Left ventricle myocardium inferior (tissue), 1 donor: ENCODE results near the gene NOL6. TPM values are rescaled to one million over a fixed set of nuclear protein-coding genes. Genes with fewer than 3 reads are reported as not detected.

Experiments used
- DNase-seq: peaks from one replicate; pipeline ENCODE4 v3.0.0-alpha.2; 2020
- H3K27ac ChIP-seq: fragments of 200-600 bp; replicated peaks from 2 replicates; pipeline ENCODE4 v1.8.0; 2021
- H3K27me3 ChIP-seq: fragments of 200-600 bp; 2 replicates; pipeline ENCODE4 v1.8.0; 2021; ENCODE audit warnings: low read depth
- H3K36me3 ChIP-seq: fragments of 200-600 bp; 2 replicates; pipeline ENCODE4 v1.8.0; 2021
- H3K4me1 ChIP-seq: fragments of 200-600 bp; 2 replicates; pipeline ENCODE4 v1.8.0; 2021
- H3K4me3 ChIP-seq: fragments of 200-600 bp; 2 replicates; pipeline ENCODE4 v1.8.0; 2021; ENCODE audit warnings: mild to moderate bottlenecking, moderate library complexity
- H3K9me3 ChIP-seq: fragments of 200-600 bp; replicated peaks from 2 replicates; pipeline ENCODE4 v1.8.0; 2021
- intact Hi-C: fragments of 100-400 bp; cut with micrococcal nuclease; formaldehyde crosslinking; loops from one replicate; pipeline ENCODE4 v1.11.0; 2022
- total RNA-seq: library from RNA; stranded (reverse); fragmentation: NEBNext Ultra II Directional; extraction: Animal tissue kit (Norgen Biotek cat#: 25700); gene quantifications from one replicate; pipeline ENCODE4 v1.2.1, GENCODE V29; 2021
- TF ChIP-seq, protein P1 (sequence below): fragments of 200-600 bp; IDR thresholded peaks from 2 replicates; pipeline ENCODE4 v1.8.0; 2021; ENCODE audit warnings: antibody characterized with exemption, mild to moderate bottlenecking, borderline replicate concordance
- donor health status: DM: no; HTN: yes; CAD: no; lungs with severe emphysema.

The NOL6 gene
- total RNA-seq, 1 donor from 2014 or later = 13.4 TPM

DNA sequence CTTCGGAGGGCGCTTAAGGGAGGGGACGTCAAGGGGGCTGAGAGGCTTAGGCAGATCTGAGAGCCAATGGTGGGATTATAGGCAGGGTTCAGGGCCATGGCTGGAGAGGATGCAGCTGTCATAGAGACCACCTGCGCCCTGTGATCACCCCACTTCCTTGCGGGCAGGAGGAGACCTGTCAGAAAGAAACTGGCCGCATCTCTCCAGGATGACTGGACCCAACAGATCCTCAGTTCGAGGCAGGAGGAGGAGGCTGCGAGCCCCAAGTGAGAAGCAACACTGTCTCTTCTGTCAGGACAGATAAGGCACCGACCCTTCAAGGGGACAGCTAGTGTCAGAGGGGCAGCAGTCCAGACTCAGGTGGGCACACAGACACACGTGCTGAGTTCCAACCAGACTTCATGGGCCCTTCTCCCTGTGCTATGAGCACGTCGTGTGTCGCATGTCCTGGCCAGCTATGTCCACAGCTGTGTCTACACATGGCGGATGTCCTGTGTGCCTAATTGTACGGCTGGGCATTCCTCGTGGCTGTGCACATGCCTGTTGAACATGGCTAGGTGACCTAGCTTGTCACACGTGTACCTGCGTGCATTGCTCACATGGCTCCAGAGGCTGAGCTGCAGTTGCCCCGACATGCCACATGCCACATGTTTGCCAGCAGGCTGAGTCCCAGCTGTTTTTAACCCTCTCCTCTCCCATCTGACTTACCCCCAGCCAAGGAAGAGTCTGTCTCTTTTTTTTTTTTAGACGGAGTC is 25.7 kb downstream of the NOL6 start:
- intact Hi-C loops = no loop called here
- Histone ChIP-seq H3K4me1 (peaks cover 34% of the 10 kb centered on the region), H3K4me3 (peak overlapping the region; percentile 72), H3K9me3 (no peaks in the 10 kb centered on the region), H3K36me3 (no peaks in the 10 kb centered on the region), H3K27me3 (no peaks in the 10 kb centered on the region), H3K27ac (peak overlapping the region; percentile 83)
- no peak for DNase-seq
- TF ChIP-seq, protein P1, sequence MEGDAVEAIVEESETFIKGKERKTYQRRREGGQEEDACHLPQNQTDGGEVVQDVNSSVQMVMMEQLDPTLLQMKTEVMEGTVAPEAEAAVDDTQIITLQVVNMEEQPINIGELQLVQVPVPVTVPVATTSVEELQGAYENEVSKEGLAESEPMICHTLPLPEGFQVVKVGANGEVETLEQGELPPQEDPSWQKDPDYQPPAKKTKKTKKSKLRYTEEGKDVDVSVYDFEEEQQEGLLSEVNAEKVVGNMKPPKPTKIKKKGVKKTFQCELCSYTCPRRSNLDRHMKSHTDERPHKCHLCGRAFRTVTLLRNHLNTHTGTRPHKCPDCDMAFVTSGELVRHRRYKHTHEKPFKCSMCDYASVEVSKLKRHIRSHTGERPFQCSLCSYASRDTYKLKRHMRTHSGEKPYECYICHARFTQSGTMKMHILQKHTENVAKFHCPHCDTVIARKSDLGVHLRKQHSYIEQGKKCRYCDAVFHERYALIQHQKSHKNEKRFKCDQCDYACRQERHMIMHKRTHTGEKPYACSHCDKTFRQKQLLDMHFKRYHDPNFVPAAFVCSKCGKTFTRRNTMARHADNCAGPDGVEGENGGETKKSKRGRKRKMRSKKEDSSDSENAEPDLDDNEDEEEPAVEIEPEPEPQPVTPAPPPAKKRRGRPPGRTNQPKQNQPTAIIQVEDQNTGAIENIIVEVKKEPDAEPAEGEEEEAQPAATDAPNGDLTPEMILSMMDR = no peak

DNA sequence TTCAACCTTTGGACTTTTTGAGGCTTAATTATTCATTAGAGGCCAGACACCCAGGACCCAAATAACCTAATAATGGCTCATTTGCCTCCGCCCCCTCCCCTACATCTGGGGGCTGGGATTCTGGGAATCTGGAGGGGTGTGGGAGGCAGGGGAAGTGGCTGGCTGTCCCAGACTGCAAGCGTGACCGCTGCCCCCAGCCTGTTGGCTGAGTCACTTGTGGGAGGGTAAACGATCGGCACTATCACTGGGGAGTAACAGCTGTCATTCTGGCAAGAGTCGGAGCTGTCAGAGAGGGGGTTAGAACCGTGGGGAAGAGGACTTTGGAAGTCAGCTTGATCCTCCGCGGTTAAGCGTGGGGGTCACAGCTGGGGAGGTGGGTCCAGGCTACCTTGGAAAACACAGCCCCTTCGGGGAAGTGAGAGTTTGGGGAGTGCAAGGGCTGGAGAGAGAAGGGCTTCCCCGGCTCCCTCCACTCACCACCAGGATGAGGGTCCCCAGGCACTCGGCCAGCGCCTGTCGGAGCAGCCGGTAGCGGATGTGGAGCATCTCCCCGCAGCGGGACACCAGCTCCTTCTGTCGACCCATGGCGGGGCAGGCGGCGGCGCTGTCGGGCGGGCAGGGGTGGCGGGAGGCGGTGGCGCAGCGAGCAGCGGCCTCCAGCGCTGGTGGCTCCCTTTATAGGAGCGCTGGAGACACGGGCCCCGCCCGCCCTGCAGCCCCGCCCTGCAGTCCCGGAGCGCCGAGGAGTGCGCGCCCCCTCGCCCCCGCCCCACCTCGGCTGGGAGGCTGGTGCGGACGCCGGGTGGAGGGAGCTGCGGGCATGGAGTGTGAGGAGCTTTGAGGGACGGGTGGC is 26.6 kb downstream of the NOL6 start, which contains the start of gene AQP3:
Gene AQP3, minus strand, starts transcription at position 648 of the 853 bp plus-strand sequence. Its CDS starts 63 bp downstream, at position 585.
- Histone ChIP-seq H3K27me3 (no peaks in the 10 kb centered on the region), H3K27ac (peak within 1 kb of the TSS; percentile 83), H3K4me3 (peak within 1 kb of the TSS; percentile 72), H3K36me3 (no peaks in the 10 kb centered on the region), H3K9me3 (no peaks in the 10 kb centered on the region), H3K4me1 (peaks cover 28% of the 10 kb centered on the region)
- TF ChIP-seq, protein P1 = peak; percentile 56
- intact Hi-C loops = no loop called here
- DNase-seq = peak; percentile 66

DNA sequence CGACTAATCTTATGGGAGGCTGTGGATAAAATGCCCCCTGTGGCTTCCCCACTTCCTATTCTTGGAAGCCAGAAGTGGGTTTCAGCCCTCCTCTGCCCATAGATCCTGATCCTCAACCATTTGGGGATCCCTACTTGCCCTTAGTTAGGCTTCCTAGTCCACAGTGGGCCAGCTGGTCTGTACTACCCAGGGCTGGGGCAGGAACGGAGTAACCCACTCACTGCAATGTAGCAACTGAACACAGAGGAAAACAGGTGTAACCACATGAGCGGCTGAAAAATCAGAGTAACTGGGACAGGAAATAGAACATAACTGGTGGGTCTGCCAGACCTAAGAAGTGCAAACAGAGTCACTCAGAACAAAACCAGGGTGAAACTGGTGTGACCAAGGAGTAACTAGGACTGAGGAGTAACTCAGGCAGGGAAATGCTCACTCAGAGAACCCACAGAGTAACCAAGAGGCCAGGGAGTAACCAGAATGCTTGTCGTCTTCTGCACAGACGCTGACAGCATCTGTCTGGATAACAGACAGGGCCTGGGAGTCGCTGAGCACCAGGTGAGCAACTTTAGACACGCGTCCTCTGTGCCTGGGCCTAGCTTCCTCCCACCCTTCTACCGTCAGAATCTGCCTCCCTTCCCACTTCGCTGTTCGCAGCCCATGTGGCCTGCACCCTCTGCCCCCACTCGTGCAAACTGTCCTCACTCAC is 27.3 kb downstream of the NOL6 start:
- H3K27ac ChIP-seq = peak overlapping the region; percentile 83

DNA sequence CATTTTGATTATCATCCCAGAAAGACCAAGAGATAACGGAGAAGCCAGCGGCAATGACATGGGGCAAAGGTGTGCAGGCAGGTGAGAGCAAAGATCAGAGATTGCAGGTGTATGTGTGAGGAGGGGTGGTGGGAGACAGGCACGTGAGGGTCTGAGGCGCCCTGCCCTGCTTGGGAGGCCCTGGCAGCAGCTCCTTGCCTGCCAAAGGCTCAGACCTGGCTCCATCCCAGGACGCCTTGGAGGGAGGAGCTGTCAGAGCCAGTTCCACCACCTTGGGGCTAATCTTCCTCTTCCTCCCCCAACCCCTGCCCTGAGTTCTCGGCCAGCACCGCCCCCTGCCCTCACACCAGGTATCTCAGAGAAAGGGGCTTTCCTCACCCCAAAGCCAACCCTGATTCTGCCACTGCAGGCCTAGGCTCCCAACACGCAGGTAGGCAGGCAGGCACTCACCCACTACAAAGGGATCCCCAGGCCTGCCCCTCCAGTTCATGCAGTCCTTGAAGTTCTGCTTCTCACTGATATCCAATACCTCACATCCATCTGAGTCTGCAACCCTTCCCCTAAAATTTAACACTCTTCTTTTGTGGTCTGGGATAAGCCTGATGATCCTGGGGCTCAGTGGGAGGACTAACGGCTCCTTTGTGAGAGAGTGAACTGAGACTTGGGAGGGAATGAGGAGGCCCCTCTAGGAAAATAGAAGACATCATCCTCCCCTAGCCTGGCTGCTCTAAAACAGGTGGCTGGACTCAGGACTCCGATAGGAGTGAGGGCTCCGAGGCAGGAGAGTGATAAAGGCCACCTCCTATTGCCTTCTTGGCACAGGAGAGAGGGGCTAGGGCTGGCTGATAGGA is 28.1 kb downstream of the NOL6 start:
- TF ChIP-seq, protein P1 = no peak
- Histone ChIP-seq H3K9me3 (no peaks in the 10 kb centered on the region), H3K27ac (peak overlapping the region; percentile 83), H3K4me3 (peak overlapping the region; percentile 72), H3K27me3 (no peaks in the 10 kb centered on the region), H3K4me1 (peaks cover 28% of the 10 kb centered on the region), H3K36me3 (no peaks in the 10 kb centered on the region)
- intact Hi-C loops = no loop called here
- DNase-seq = no peak

More for the DNA sequence above, 27.3 kb downstream of the NOL6 start:
- no peak for DNase-seq
- peak overlapping the region; percentile 72 for H3K4me3 ChIP-seq
- intact Hi-C loops = no loop called here
- H3K9me3 ChIP-seq = no peaks in the 10 kb centered on the region
- no peaks in the 10 kb centered on the region for H3K36me3 ChIP-seq
- no peaks in the 10 kb centered on the region for H3K27me3 ChIP-seq
- TF ChIP-seq, protein P1 = no peak
- peaks cover 28% of the 10 kb centered on the region for H3K4me1 ChIP-seq
